ENCODE results near the gene LRRFIP1. TPM values are rescaled to one million over a fixed set of nuclear protein-coding genes. Genes with fewer than 3 reads are reported as not detected.
"Not testable (repeated sequence)": the region's sequence is repeated elsewhere in the genome, so short reads cannot be mapped to it uniquely, and the experiment has no call there.

Gene LRRFIP1
- total RNA-seq, 2 experiments from 2014 or later, result 157 to 161 TPM

- H3K27ac Mint-ChIP-seq, result no peak overlapping the region
These were observed 152.1 kb downstream of the LRRFIP1 start for GRCh38 chr2:237779521-237779920.

GRCh38 chr2:237782181-237782580, 154.8 kb downstream of the LRRFIP1 start:
- Histone ChIP-seq H3K36me3 (ENCODE audit: insufficient read depth, low read length) (peaks cover 49% of the 10 kb centered on the region), H3K9me3 (ENCODE audit: control insufficient read depth in 1 of 2, insufficient read depth in 1 of 2, low read length in 2 of 2) (peaks cover 10 to 27% of the 10 kb centered on the region in 2 experiments), H3K4me3 (ENCODE audit: low read length) (no peak overlapping the region), H3K27me3 (ENCODE audit: control insufficient read depth in 1 of 2, insufficient read depth in 2 of 2, low read length in 2 of 2) (no peaks in the 10 kb centered on the region), H3K4me1 (ENCODE audit: insufficient read depth, low read length) (no peaks in the 10 kb centered on the region), H3K27ac (ENCODE audit: low read depth in 1 of 2, low read length in 2 of 2) (no peak overlapping the region)
- no peak for ATAC-seq (ENCODE audit: poor library complexity)
- Mint-ChIP-seq H3K4me1 (ENCODE audit: low read depth) (no peaks in the 10 kb centered on the region), H3K9me3 (no peaks in the 10 kb centered on the region), H3K27ac (no peak overlapping the region), H3K27me3 (no peaks in the 10 kb centered on the region), H3K4me3 (no peak overlapping the region), H3K36me3 (ENCODE audit: low read depth) (peaks cover 93% of the 10 kb centered on the region)
- ChIA-PET POLR2A (no interaction called here), CTCF (no interaction called here)
- no peak for TF ChIP-seq CTCF (IDR thresholded peaks at IDR 0.05)
- DNase-seq, result no peak
- intact Hi-C loops (cut with DNase I, micrococcal nuclease), result no loop called here

More at GRCh38 chr2:237779521-237779920, 152.1 kb downstream of the LRRFIP1 start:
- Histone ChIP-seq H3K4me3 (ENCODE audit: low read length) (no peak overlapping the region), H3K9me3 (ENCODE audit: control insufficient read depth in 1 of 2, insufficient read depth in 1 of 2, low read length in 2 of 2) (peaks cover 5 to 16% of the 10 kb centered on the region in 2 experiments), H3K36me3 (ENCODE audit: insufficient read depth, low read length) (peaks cover 70% of the 10 kb centered on the region), H3K27me3 (ENCODE audit: control insufficient read depth in 1 of 2, insufficient read depth in 2 of 2, low read length in 2 of 2) (no peaks in the 10 kb centered on the region), H3K27ac (ENCODE audit: low read depth in 1 of 2, low read length in 2 of 2) (no peak overlapping the region), H3K4me1 (ENCODE audit: insufficient read depth, low read length) (no peaks in the 10 kb centered on the region)
- ATAC-seq (ENCODE audit: poor library complexity), result no peak
- Mint-ChIP-seq H3K4me1 (ENCODE audit: low read depth) (no peaks in the 10 kb centered on the region), H3K4me3 (no peak overlapping the region), H3K27me3 (no peaks in the 10 kb centered on the region), H3K36me3 (ENCODE audit: low read depth) (peaks cover 95% of the 10 kb centered on the region), H3K9me3 (no peaks in the 10 kb centered on the region)
- ChIA-PET CTCF (no interaction called here), POLR2A (interaction anchor here (0.6 kb wide), 1 partner anchor 26 kb away, joined by 3 read pairs; no protein-coding TSS in a partner anchor)
- DNase-seq, result no peak
- no peak for TF ChIP-seq CTCF (IDR thresholded peaks at IDR 0.05)
- intact Hi-C loops (cut with DNase I, micrococcal nuclease), result no loop called here

- H3K27me3 Mint-ChIP-seq; ATAC-seq (ENCODE audit: poor library complexity); H3K4me1 ChIP-seq (ENCODE audit: insufficient read depth, low read length); H3K9me3 Mint-ChIP-seq; H3K27ac ChIP-seq (ENCODE audit: low read depth in 1 of 2, low read length in 2 of 2); H3K4me3 Mint-ChIP-seq; H3K27me3 ChIP-seq (ENCODE audit: control insufficient read depth in 1 of 2, insufficient read depth in 2 of 2, low read length in 2 of 2); H3K4me3 ChIP-seq (ENCODE audit: low read length); CTCF ChIA-PET; H3K27ac Mint-ChIP-seq; DNase-seq; intact Hi-C loops (cut with DNase I, micrococcal nuclease); POLR2A ChIA-PET; H3K4me1 Mint-ChIP-seq (ENCODE audit: low read depth): not testable (repeated sequence)
- peaks cover 93% of the 10 kb centered on the region for H3K36me3 Mint-ChIP-seq (ENCODE audit: low read depth)
- H3K9me3 ChIP-seq (ENCODE audit: control insufficient read depth in 1 of 2, insufficient read depth in 1 of 2, low read length in 2 of 2), result peaks cover 10 to 28% of the 10 kb centered on the region in 2 experiments
- H3K36me3 ChIP-seq (ENCODE audit: insufficient read depth, low read length), result peaks cover 38% of the 10 kb centered on the region
These were observed 156.3 kb downstream of the LRRFIP1 start for GRCh38 chr2:237783678-237784077.

DNA sequence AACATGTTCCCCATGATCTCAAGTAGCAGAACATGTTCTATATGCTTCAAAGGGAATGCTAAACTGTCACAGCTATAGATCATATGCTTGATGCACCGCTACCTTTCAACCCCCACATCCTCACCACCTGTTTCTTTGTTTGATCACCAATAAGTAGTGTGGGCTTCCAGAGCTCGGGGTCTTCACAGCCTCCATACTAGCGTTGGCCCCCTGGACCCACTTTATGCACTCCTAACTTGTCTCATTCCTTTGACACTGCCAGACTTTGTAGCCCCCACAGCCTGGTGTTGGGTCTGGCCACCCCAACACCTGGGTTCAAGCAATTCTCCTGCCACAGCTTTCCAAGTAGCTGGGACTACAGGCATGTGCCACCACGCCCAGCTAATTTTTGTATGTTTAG, 159.5 kb downstream of the LRRFIP1 start:
- Mint-ChIP-seq H3K27me3 (no peaks in the 10 kb centered on the region), H3K4me1 (ENCODE audit: low read depth) (no peaks in the 10 kb centered on the region), H3K36me3 (ENCODE audit: low read depth) (peaks cover 74% of the 10 kb centered on the region), H3K4me3 (no peak overlapping the region), H3K27ac (no peak overlapping the region), H3K9me3 (no peaks in the 10 kb centered on the region)
- POLR2A ChIA-PET, result no interaction called here
- Histone ChIP-seq H3K9me3 (ENCODE audit: control insufficient read depth in 1 of 2, insufficient read depth in 1 of 2, low read length in 2 of 2) (peaks cover 10 to 24% of the 10 kb centered on the region in 2 experiments), H3K27me3 (ENCODE audit: control insufficient read depth in 1 of 2, insufficient read depth in 2 of 2, low read length in 2 of 2) (no peaks in the 10 kb centered on the region), H3K4me3 (ENCODE audit: low read length) (no peak overlapping the region), H3K27ac (ENCODE audit: low read depth in 1 of 2, low read length in 2 of 2) (no peak overlapping the region), H3K36me3 (ENCODE audit: insufficient read depth, low read length) (peaks cover 12% of the 10 kb centered on the region), H3K4me1 (ENCODE audit: insufficient read depth, low read length) (no peaks in the 10 kb centered on the region)
- DNase-seq (no peak), ATAC-seq (ENCODE audit: poor library complexity) (no peak)
- no peak for TF ChIP-seq CTCF (IDR thresholded peaks at IDR 0.05)
- intact Hi-C loops (cut with DNase I, micrococcal nuclease), result no loop called here
- CTCF ChIA-PET, result no interaction called here

Measured in CD4-positive, alpha-beta T cell (primary cell).